GM18870 (cell line): Measurements from ENCODE around the gene LAMB3.

Source experiments
- ATAC-seq: cut with Tn5 transposase; IDR thresholded peaks from one replicate; pipeline ENCODE4 v1.9.1; 2021; ENCODE audit warnings: moderate library complexity; ENCODE audit not compliant: unreplicated experiment

LAMB3 gene

DNA sequence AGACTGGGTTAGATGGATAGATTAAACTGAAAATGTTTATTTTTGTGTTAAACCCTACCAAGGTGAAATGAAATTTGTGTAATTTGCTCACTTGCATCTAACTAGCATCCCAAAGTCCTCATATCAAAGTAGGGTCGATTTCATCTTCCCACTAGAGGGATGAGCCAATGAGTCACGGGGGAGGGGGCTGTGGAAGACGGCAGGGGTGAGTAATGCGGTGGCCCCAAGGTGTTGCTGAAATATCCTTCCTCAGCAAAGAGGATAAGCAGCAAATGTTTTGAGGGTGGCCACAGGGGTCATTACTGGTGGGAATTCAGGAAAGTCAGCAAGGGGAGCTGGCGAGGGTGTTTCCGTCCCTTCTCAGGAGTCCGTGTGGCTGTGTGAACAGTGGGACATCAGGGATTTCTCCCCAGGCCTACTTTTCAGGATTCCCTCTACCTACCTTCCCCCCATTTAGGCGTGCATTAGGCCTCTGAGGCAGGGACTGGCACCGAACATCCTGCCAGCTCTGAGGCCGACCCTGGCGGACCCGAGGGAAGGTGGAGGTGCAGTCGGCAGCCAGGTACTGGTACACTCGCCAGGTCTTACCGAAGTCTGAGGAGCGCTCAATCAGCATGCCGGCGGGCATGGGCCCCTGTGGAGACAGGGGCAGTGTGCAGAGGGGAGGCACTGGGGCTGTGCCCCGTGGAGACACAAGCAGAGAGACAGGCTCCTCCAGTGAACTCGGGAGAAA, 18.1 kb downstream of the LAMB3 start:
- ATAC-seq: no peak

DNA sequence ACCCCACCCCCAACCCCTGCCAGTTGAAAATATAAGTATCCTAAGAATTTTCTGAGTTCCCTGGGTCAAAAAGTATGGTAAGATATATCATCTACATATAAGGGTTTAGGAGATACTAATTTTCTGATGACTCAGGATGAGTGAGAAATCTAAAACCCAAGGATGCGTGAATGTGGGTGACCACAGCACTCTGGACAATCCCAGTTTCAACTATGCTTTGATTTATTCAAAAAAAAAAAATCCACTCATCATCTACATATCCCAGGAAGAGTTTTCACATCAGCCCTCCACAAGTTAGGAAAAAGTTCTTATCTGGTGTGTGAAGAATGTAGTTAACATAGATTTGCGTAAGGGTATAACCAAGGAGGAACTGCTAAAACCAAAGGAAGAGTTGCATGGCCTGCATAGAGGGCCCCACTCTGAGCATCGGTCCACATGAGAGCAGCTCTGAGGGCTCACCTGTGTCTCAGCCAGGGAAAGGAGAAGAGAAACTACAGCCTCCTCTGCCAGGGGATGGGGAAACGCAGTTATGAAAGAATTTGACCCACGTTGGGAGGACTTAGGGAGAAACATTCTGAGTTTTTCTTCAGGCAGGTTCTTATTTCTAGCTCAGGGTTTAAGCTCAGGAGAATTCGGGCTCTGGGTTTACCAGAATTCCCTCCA, 18.8 kb downstream of the LAMB3 start:
- no peak for ATAC-seq

DNA sequence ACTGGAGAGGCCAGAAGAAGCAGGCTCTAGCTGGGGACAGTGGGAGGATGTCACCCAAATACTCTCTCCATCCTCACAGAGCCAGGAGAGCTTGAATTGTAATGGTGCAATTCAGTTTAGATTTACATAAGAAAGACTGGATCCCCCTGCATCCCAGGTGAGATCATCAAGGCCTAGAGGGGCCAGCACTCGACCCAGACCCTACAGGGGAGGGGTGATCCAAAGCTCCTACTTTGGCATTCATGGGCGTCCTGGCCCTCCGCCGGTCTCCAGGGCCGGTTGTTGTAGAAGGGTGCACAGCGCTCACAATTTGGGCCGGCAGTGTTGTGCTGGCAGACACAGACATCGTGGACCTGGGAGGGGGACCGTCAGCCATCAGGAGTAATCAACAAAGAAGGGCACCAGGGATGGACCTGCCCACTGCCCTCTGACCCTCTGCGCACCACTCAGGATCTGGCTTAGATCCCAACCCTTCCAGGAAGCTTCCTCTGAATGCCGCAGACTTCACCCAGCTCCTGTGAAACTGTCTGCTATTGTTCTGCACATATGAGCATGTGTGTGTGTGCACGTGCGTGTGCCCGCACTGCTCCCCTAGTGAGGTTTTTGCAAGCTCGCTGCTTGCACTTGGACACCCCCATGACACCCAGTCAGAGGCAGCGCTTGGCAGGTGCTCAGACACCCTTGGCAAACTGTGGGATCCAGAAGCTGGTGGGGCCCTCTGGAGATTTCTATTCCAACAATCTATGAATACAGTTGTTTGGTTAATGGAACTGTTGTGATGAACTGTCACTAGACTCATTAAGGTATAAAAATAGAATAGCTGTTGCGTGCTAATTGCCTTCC, 21.6 kb downstream of the LAMB3 start:
- ATAC-seq: no peak

DNA sequence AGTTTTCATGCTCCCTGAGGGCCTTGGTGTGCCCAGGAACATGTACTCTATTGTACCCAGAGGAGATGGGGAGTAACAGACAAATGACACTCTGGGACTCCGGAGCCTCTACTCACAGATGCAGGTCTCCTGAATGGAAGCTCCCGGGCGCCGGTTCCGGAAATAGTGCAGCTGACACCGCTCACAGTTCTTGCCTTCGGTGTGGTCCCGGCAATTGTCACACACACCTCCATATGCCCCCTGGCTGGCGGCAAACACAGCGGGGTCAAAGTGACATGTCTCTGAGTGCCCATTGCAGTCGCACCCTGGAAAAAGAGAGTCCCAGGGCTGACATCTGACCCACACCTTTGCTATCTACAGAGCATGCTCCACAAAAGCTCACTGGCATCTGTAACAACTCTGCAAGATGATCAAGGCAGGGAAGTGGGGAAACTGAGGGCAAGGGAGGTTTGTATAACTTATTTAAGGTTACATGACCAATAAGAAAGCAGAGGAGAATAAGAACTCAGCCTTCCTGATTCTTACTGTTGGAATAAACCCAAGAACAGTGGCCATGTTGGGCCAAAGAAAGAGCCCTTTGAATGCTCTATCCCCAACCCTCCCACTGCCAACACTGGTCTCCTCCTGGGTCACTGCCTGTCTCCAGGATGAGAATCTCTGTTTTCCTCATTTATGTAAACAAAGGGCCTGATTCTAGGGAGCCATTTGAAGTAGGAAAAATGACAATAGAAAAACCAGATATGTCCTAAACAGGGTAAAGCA, 22.4 kb downstream of the LAMB3 start:
- no peak for ATAC-seq

DNA sequence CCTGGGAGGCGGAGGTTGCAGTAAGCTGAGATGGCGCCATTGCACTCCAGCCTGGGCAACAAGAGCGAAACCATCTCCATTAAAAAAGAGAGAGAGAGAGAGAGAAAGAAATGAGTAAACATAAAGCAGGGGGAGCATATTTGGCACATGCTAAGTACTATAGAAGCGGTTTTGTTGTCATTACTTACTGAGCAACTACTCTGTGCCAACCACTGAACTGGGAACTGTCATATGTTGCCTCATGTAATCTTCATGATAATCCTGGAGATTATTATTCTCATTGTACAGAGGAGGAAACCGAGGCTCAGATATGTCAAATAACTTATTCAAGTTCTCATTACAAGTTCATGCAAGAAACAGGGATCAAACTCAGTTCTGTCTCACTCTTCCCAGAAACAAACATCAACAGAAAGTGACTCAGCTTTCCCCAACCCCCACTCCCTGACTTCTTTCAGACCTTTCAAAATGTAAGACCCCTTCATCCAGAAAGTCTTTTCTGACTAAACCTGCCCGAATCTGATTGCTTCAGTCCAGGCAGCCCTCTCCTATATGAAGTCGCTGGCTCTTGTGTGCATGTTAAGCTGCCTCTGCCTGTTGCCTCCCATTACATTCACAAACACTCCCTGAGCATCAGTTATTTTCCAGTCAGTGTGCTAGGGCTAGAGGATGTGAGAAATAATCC, 23.5 kb downstream of the LAMB3 start:
- no peak for ATAC-seq

DNA sequence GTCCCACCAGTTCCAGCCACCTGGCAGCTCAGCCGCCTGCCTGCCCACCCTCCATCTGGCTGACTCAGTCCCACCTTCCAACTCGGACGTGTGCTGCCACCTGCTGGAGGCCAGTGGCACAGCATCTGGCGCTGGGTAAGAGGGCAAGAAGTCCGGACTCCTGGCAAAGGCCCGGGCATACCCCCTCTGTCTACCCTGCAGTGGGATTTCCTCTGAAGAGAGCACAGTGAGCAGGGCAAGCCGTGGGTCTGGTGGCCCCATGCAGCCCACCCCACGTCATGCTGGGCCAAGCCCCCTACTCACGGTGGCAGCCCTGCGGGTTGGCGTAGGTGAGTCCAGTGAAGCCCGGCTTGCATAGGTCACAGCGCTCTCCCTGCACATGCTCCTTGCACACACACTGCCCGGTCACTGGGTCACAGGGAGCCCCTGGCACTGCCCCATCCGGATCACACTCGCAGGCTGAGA, 24.5 kb downstream of the LAMB3 start:
- peak; percentile 80 for ATAC-seq

DNA sequence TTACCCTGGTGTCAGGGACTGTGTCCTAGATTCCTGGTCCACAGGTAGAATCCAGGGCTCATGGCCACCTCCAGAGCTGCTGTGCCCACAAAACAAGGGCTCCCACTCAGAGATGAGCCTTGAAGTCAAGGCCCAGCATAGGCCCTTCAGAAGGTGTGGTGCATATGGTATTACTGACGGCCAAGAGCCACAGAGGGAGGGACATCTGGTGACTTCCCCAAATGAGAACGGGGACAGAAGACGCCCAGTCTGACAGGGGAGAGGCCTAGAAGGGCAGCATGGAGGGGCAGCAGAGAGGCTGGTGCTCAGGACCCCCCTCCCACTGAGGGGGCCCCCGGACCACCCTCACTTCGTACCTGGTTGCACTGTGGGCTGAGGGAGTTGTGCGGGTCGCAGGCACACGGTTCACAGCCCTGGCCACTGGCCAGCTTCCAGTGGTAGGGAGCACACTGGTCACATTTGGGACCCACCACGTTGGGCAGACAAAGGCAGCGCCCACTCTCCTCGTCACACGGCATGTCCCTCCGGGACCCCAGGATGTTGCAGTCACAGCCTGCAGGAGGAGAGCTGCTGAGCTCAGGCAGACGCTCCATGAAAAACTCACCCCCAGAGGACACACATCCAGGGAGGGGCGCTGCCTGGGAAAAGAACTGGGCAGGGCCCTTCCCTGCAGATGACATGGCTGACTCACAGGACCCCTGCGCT, 25.0 kb downstream of the LAMB3 start:
- ATAC-seq: no peak

DNA sequence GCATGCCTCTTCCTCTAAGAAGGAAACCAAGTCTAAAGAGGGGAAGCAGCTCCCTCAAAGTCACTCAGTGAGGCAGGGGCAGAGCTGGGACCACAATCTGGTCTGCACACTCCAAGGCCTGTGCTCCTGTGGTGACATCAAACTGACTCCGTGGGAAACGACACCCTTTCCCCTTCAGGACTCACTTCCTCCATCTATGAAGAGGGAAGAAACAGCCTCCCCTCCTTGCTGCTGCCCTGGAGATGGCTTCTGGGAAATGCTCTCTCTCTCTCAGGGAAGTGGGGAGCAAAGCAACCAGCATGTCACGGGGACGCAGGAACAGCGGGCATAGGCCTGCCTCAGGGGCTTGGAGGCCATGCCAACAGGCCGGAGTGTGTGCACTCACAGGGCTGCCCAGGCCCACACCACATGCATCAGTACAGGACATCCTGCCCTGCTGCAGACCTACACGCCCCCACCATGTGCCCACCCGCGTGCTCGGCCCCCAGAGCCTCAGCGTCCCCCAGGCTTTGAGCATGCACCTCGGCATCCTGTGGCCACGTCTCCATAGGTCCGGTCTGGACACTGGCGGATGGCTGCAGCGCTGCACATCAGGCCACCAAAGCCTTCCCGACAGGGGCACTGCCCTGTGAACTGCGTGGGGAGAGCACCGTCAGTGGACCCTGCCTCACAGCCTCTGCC, 25.7 kb downstream of the LAMB3 start:
- ATAC-seq: no peak

DNA sequence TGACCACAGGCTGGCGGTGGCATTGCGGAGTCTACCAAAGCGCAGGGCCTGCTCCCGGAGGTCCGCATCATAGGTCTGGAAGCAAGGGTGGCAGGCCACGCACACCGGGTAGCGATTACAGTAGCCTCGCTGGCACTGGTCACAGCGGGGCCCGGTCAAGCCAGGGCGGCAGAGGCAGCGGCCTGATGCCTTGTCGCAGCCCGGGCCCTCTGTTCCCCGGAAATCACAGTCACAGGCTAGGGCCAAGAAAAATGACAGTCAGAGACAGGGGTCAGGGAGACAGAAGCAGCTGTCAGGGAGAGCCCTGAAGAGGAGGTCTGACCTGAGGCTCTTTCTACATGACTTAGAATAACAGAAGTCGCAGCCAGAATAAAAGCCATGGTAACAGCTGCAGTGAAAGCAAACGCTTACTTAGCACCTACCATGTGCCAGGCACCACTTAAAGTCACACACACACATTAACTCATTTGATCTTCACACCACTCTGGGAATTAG, 26.4 kb downstream of the LAMB3 start:
- no peak for ATAC-seq

DNA sequence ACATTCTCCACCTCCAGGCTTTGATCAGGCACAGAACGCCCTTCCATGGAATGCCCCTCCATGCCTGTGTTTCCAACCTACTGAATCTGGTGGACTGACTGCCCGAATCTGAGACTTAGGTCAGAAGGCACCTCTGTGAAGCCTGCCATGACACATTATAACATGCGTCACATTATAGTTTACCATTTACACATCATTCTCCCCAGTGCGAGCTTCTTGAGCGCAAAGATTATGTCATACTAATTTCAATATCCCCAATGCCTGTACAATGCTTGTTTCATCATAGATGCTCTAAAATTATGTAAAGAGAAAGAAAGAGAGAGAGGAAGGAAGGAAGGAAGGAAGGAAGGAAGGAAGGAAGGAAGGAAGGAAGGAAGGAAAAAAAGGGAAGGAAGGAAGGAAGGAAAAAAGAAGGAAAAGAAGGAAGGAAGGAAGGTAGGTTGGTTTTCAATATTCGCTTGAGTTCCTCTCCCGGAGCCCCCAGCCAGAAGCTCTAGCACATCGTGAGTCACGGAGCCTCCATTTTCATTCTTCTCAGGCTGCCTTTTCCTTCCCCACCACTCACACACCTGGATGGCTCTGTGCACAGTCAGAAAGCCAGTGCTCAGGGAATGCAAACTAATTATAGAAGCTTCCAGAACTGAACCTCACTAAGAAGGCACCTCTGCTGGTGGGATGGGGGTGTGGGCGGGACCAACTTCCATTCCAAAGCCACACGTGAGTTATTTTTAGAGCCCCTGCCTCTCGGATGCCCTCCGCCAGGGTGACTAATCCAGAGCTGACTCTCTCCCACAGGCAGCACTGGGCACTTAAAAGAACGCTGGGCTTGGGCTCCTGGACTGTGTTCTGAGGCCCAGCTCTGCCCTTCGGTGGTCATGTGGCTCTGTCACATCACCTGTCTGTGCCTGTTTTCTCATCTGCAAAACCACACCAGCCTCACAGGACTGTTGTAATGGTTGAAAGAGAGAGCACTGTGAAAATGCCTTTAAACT, 27.4 kb downstream of the LAMB3 start:
- ATAC-seq: no peak

DNA sequence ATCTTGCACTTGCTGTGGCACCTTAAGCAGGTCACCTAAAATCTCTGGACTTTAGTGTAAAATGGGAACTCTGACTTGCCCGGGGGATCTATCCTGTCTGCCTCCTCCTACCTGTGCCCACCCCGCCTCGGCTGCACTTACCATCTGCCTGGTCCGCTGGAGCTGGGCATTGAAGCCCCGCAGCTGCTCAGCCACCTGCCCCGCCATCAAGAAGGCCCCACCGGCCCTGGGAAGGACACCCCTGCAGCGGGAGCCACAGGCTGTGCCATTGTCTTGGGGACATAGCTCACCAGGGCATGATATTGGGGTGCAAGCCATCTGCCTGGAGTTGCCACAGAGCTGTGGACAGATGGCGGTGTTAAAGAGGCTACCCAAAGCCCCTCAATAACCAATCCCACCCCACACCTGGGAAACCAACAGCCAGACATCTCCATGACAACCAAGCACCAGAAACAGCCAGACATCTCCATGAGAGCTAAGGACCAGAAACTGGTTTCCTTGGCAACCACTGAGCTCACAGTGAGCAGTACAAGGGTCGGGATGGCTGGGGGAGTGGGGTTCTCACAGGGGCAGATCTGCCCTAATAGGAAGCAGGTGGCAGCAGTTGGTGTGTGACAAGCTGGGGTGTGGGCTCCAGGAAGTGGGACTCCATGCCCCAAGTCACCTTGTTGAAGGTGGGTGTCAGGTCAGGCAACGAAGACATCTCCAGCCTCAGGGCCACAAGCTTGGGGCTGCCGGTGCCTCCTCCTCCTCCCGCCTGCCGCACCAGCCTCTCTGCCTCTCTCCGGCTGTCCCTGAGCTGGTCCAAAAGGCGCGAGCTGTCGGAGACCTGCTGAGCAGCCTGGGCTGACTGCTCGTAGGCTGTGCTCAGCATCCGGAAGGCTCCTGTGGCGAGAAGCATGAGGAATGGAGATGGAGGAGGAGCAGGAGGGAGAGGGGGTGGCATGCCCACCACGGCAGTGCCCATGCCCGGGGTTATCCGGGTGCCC, 29.1 kb downstream of the LAMB3 start:
- no peak for ATAC-seq

DNA sequence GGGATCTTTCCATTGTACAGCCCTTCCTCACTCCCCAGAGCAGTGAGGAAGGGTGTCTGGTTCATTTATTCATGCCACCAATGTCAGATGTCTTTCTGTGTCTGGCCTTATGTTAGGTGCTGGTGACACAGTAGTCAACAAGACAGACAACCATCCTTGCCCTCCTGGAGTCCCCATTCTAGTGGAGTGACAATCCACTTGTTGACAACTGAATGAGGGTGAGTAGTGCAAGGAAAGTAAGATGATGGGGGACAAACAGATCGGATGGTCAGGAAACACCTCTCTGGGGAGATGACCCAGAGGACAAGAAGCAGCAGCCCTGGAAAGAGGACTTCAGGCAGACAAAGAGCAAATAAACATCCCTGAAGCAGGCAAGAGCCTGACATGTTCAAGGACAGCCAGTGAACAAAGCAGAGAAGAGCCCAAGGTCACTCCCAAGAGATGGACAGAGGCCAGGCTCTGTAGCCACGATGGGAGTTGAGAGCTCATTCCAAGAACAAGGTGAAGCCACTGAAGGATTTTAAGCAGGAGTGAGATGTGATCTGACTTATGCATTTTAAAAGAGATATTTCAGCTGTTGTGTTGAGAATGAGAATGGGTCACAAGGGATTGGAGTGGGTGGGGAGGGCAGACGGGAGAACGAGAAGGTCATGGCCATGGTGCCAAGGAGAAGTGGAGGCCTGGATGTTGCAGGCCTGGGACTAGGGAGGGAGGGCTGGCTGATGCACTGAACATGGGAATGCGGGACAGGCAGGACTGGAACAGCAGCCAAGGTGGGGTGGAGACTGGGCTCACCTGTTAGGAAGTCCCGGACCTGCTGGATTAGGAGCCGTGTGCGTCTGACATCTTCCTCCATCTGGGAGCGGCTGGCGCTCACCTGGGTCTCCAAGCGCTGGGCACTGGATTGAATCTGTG, 30.2 kb downstream of the LAMB3 start:
- no peak for ATAC-seq

DNA sequence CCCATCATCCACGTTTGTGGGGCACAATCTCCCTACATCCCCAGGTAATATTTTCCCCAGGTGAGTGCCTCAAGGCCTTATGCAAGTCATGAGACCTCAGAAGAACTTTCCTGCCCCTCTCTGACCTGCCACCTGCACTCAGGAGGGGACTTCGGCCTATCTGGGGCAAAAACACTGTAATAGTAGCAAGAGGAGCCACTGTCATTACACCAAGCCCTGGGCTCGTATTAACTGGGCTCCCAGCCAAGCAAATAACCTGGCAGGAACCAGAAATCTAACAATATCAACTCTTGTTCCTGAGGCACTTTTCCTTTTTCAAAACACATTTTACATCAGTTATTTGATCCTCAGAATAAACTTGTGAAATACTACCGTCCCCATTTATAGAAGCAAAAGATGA, 30.9 kb downstream of the LAMB3 start:
- ATAC-seq: no peak

DNA sequence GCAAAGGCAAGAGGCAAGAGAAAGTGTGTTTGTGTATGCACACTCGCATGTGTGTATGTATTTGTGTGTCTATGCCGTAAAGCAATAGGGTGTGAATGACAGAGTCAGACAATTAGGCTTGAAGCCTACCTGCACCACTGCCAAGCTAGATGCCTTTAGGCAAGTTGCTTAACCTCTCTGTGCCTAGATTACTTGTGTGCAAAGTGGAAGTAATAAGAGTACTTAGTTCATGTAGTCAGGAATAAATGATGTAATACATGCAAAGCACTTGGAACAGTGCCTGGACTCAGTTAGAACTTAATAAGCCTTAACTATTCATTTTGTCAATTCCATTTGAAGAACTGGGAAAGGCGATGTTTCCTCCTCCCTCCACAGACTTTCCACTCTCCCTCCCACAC, 31.7 kb downstream of the LAMB3 start:
- no peak for ATAC-seq

DNA sequence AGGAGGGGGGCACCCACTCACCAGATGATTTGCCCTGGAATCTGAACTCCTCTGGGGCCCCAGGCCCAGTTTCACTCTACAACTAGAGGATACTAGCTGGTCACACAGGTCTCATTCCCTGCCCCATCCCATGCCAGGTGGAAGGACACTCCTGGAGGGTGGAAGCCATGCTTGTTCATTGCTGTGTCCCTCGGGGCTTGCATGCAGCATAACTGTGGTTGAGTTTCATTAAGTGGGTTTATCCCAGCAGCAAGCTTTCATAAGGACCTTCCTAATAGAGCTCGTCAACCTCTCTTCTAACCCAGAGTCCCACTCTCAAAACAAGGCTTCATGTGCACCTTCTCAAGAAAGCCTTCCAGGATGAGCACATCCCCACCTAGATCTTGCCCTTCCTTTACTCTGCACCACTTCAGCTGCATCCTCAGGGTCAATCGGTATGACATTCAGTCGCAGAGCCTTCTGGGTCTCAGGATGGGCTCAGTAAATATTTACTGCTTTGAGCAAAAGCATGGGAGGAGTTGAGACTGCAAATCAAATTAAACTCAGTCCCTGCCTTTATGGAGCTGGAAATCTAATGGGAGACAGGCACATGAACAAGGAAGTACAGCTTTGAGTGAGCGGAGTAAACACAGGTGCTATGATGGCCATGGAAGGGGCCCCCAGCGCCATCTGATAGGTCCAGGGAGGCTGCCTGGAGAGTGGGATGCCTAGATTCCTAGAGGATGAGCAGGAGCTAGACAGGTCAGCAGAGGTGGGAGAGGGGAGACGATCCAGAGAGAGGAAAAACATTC, 32.3 kb downstream of the LAMB3 start:
- ATAC-seq: no peak
